HL-60 (cell line): ENCODE results near the gene RICTOR.

ENCODE experiments used
- CTCF ChIP-seq: IDR thresholded peaks from one replicate; pipeline ENCODE4 v1.5.1; 2011; ENCODE audit warnings: low read length, control low read depth, inconsistent platforms; ENCODE audit not compliant: insufficient read depth
- GABPA ChIP-seq: IDR thresholded peaks from 2 replicates; pipeline ENCODE4 v1.6.1; 2012; ENCODE audit warnings: low read depth
- POLR2AphosphoS5 ChIP-seq: IDR thresholded peaks from 2 replicates; pipeline ENCODE4 v1.6.1; 2012; ENCODE audit warnings: low read depth

DNA sequence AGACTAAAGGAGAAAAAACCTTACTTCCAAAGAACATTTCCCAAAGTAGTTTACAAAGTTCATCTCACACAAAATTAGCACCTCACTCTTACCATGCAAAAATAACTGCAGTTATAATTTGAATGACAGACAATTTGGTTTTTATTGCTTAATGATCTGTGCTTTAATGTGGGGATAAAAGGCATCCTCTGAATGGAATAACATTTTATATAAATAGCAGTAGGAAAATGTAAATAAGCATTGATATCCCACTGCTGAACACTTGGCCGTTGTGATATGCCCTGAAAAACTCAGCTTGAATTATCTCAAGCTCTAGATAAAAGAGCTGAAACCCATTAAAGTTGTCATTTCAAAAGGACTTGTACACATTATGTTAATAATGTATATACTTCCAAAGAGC is 135.2 kb downstream of the RICTOR start:
- TF ChIP-seq CTCF (no peak), POLR2AphosphoS5 (no peak), GABPA (no peak)
